GM10248 (cell line): ENCODE data around the gene ADIRF.
"Not testable (repeated sequence)": the region's sequence is repeated elsewhere in the genome, so short reads cannot be mapped to it uniquely, and the experiment has no call there.

ENCODE experiments used
- CTCF ChIA-PET: fragments of 300-600 bp; sonication (Branson Sonifier 250); formaldehyde crosslinking; extraction: SDS; loops from one replicate; lab custom pipeline; 2021; ENCODE audit warnings: antibody characterized with exemption; lab: Yijun Ruan, JAX
- POLR2A ChIA-PET: fragments of 350-650 bp; sonication (Branson Sonifier 250); formaldehyde crosslinking; extraction: SDS; loops from one replicate; lab custom pipeline; 2020; ENCODE audit warnings: antibody characterized with exemption; lab: Yijun Ruan, JAX
- DNase-seq: peaks from one replicate; pipeline ENCODE4 v3.0.0; 2012; ENCODE audit errors: extremely low spot score
- TF ChIP-seq, protein P1 (sequence below): IDR thresholded peaks from 2 replicates; pipeline ENCODE4 v1.5.1; 2012; ENCODE audit warnings: mild to moderate bottlenecking, low read depth; ENCODE audit errors: extremely low read depth, missing control alignments, control extremely low read depth

ADIRF gene

GRCh38 chr10:86976362-86977056 lies 8.2 kb downstream of the ADIRF start:
- POLR2A ChIA-PET = no interaction called here
- DNase-seq = no peak
- CTCF ChIA-PET = interaction anchor here (1.1 to 2.6 kb wide), 2 partner anchors 10 to 16 kb away, joined by 5 to 14 read pairs; no protein-coding TSS in a partner anchor
- TF ChIP-seq, protein P1, sequence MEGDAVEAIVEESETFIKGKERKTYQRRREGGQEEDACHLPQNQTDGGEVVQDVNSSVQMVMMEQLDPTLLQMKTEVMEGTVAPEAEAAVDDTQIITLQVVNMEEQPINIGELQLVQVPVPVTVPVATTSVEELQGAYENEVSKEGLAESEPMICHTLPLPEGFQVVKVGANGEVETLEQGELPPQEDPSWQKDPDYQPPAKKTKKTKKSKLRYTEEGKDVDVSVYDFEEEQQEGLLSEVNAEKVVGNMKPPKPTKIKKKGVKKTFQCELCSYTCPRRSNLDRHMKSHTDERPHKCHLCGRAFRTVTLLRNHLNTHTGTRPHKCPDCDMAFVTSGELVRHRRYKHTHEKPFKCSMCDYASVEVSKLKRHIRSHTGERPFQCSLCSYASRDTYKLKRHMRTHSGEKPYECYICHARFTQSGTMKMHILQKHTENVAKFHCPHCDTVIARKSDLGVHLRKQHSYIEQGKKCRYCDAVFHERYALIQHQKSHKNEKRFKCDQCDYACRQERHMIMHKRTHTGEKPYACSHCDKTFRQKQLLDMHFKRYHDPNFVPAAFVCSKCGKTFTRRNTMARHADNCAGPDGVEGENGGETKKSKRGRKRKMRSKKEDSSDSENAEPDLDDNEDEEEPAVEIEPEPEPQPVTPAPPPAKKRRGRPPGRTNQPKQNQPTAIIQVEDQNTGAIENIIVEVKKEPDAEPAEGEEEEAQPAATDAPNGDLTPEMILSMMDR = no peak

DNA sequence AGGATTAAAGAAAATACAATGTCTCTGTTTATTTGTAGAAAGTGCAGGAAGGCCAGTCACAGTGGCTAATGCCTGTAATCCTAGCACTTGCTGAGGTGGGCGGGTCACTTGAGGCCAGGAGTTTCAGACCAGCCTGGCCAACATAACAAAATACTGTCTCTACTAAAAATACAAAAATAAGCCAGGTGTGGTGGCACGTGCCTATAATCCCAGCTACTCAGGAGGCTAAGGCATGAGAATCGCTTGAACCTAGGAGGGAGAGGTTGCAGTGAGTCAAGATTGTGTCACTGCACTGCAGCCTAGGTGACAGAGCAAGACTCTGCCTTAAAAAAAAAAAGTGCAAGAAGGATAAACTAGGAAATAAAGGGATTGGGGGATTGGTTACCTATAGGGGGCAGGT lies 10.2 kb downstream of the ADIRF start:
- CTCF ChIA-PET = interaction anchor here (1.3 kb wide), 1 partner anchor 40 kb away, joined by 3 read pairs; no protein-coding TSS in a partner anchor
- POLR2A ChIA-PET, DNase-seq: not testable (repeated sequence)

GRCh38 chr10:86979296-86979818 lies 11.1 kb downstream of the ADIRF start:
- ChIA-PET CTCF (interaction anchor here (1.0 to 1.7 kb wide), 2 partner anchors 8 to 13 kb away, joined by 3 to 4 read pairs; no protein-coding TSS in a partner anchor), POLR2A (no interaction called here)
- no peak for DNase-seq
- TF ChIP-seq, protein P1 = no peak

GRCh38 chr10:86979977-86980448 lies 11.7 kb downstream of the ADIRF start:
- POLR2A ChIA-PET = no interaction called here
- no peak for DNase-seq
- TF ChIP-seq, protein P1 = no peak
- CTCF ChIA-PET = interaction anchor here (1.0 to 1.7 kb wide), 2 partner anchors 9 to 12 kb away, joined by 3 to 4 read pairs; no protein-coding TSS in a partner anchor

- CTCF ChIA-PET = interaction anchor here (1.6 to 1.7 kb wide), 2 partner anchors 10 to 11 kb away, joined by 3 to 4 read pairs; no protein-coding TSS in a partner anchor
- POLR2A ChIA-PET = not testable (repeated sequence)
These were observed 12.7 kb downstream of the ADIRF start for GRCh38 chr10:86981020-86981419.

GRCh38 chr10:86981716-86982115 lies 13.4 kb downstream of the ADIRF start:
- POLR2A ChIA-PET = no interaction called here
- CTCF ChIA-PET = interaction anchor here (1.6 kb wide), 1 partner anchor 11 kb away, joined by 3 read pairs; no protein-coding TSS in a partner anchor
- DNase-seq = no peak
- TF ChIP-seq, protein P1 = no peak

More at GRCh38 chr10:86981020-86981419, 12.7 kb downstream of the ADIRF start:
- DNase-seq = not testable (repeated sequence)

GRCh38 chr10:86984498-86984897 lies 16.2 kb downstream of the ADIRF start:
- POLR2A ChIA-PET, CTCF ChIA-PET: not testable (repeated sequence)

GRCh38 chr10:86988520-86988919 lies 20.2 kb downstream of the ADIRF start:
- ChIA-PET POLR2A (no interaction called here), CTCF (interaction anchor here (1.3 kb wide), 1 partner anchor 14 kb away, joined by 3 read pairs; no protein-coding TSS in a partner anchor)
- DNase-seq = no peak
- TF ChIP-seq, protein P1 = no peak

More at GRCh38 chr10:86984498-86984897, 16.2 kb downstream of the ADIRF start:
- DNase-seq = not testable (repeated sequence)

- CTCF ChIA-PET = interaction anchor here (1.4 kb wide), 1 partner anchor 11 kb away, joined by 4 read pairs; no protein-coding TSS in a partner anchor
- POLR2A ChIA-PET, DNase-seq: not testable (repeated sequence)
These were observed 23.1 kb downstream of the ADIRF start for GRCh38 chr10:86991362-86991761.
